SJCRH30 (cell line): ENCODE data around the gene PRIMPOL. TPM values are rescaled to one million over a fixed set of nuclear protein-coding genes. Genes with fewer than 3 reads are reported as not detected.
"Not testable (repeated sequence)": the region's sequence is repeated elsewhere in the genome, so short reads cannot be mapped to it uniquely, and the experiment has no call there.

Experiments used
- DNase-seq, 2 experiments: peaks; one replicate each; pipeline ENCODE4 v3.0.0-alpha.2; 2015 to 2020
- H3K27ac ChIP-seq: fragments of 250-450 bp; sonication (Bioruptor Pico); 2 replicates; pipeline ENCODE4 v1.5.1; 2020; ENCODE audit warnings: mild to moderate bottlenecking, moderate library complexity
- H3K27me3 ChIP-seq: fragments of 250-450 bp; sonication (Bioruptor Pico); 2 replicates; pipeline ENCODE4 v1.5.1; 2020; ENCODE audit warnings: mild to moderate bottlenecking, moderate library complexity
- H3K36me3 ChIP-seq: fragments of 250-450 bp; sonication (Bioruptor Pico); 2 replicates; pipeline ENCODE4 v1.5.1; 2020; ENCODE audit warnings: mild to moderate bottlenecking, moderate library complexity
- H3K4me1 ChIP-seq: fragments of 250-450 bp; sonication (Bioruptor Pico); 2 replicates; pipeline ENCODE4 v1.5.1; 2020; ENCODE audit warnings: mild to moderate bottlenecking, moderate library complexity
- H3K4me3 ChIP-seq: fragments of 250-450 bp; sonication (Bioruptor Pico); 2 replicates; pipeline ENCODE4 v1.5.1; 2020; ENCODE audit warnings: mild to moderate bottlenecking, moderate library complexity
- H3K9me3 ChIP-seq: fragments of 250-450 bp; sonication (Bioruptor Pico); replicated peaks from 2 replicates; pipeline ENCODE4 v1.5.1; 2020; ENCODE audit warnings: mild to moderate bottlenecking, moderate library complexity
- total RNA-seq: library from RNA; depleted of rRNA; stranded (reverse); fragments of >200 nt; shearing (Covaris generic); gene quantifications from 2 replicates; pipeline ENCODE4 v1.2.3, GENCODE V29; 2014; rRNA removed

Gene PRIMPOL, protein sequence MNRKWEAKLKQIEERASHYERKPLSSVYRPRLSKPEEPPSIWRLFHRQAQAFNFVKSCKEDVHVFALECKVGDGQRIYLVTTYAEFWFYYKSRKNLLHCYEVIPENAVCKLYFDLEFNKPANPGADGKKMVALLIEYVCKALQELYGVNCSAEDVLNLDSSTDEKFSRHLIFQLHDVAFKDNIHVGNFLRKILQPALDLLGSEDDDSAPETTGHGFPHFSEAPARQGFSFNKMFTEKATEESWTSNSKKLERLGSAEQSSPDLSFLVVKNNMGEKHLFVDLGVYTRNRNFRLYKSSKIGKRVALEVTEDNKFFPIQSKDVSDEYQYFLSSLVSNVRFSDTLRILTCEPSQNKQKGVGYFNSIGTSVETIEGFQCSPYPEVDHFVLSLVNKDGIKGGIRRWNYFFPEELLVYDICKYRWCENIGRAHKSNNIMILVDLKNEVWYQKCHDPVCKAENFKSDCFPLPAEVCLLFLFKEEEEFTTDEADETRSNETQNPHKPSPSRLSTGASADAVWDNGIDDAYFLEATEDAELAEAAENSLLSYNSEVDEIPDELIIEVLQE
- total RNA-seq, result 19.0 and 24.7 TPM in 2 replicates

DNA sequence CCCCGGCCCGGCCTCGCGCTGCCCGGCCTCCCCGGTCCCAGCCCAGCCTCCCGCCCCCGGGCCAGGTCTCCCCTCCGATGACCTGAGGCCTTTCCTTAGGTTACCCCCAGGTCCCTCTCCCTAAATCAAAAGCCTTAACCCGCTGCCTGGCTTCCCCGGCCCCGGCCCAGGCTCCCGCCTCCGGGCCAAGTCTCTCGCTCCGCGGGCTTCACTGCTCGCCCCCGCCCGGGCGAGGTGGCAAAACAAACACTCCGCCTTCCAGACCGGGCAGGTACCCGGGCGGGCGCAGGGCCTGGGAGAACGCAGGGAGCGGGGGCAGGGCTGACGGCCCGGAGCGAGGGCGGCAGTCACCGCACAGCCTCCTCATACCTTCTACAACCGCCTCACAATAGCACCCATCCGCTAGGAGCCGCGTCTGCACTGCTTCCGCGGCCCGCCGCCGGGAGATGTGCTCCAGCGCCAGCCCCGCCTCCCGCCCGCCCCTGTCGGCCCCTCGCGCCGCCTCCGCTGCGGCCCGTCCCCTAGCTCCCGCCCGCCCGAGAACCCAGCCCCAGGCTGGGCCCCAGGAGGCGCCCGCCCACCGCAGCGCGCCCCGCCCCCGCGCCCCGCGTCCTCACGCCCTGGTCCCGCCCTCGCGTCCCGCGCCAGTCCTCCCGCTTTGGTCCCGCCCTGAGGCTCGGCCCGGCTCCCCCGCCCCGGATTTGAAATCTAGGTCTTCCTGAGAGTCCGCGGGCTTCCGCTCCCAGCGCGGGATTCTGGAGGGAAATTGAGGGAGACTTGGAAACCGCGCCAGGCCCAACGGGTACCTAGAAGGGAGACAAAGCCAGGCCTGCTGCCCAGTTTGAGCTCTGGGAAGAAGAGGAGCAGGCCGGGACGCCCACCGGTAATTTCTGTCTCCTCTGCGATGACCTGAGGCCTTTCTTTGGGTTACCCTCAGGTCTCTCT, at the start of gene PRIMPOL, which contains the start of gene CASP3:
TSS of gene PRIMPOL (plus strand) at position 713 of the 945 bp plus-strand sequence. CDS start 7,403 bp downstream, outside the sequence.
TSS of gene CASP3 (minus strand) at position 422 of the 945 bp plus-strand sequence. CDS start 10,994 bp downstream, outside the sequence.
- peak; percentile 93 to 94 for DNase-seq
- peaks cover 12% of the 10 kb centered on the region for H3K4me1 ChIP-seq
- peak within 1 kb of the TSS; percentile 98 for H3K27ac ChIP-seq
- H3K36me3 ChIP-seq, result peaks cover 3% of the 10 kb centered on the region; the same call in 1 of the 2 replicates
- H3K4me3 ChIP-seq, result peak within 1 kb of the TSS; percentile 97
- H3K9me3 ChIP-seq, result no peaks in the 10 kb centered on the region
- H3K27me3 ChIP-seq, result no peaks in the 10 kb centered on the region

DNA sequence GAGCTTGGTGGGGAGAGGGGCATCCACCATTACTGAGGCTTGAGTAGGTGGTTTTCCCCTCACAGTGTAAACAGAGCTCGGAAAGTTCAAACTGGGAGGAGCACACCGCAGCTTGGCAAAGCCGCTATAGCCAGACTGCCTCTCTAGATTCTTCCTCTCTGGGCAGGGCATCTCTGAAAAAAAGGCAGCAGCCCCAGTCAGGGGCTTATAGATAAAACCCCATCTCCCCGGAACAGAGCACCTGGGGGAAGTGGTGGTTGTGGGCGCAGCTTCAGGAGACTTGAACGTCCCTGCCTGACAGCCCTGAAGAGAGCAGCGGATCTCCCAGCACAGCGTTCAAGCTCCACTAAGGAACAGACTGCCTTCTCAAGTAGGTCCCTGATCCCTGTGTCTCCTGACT, 48.6 kb upstream of the PRIMPOL start:
- H3K4me3 ChIP-seq, H3K4me1 ChIP-seq, DNase-seq, H3K27ac ChIP-seq, H3K27me3 ChIP-seq, H3K9me3 ChIP-seq, H3K36me3 ChIP-seq: not testable (repeated sequence)

DNA sequence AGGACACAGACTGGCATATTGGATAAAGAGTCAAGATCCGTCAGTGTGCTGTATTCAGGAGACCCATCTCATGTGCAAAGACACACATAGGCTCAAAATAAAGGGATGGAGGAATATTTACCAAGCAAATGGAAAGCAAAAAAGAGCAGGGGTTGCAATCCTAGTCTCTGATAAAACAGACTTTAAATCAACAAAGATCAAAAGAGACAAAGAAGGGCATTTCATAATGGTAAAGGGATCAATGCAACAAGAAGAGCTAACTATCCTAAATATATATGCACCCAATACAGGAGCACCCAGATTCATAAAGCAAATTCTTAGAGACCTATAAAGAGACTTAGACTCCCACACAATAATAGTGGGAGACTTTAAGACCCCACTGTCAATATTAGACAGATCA, 46.7 kb upstream of the PRIMPOL start:
- H3K9me3 ChIP-seq, H3K4me1 ChIP-seq, H3K4me3 ChIP-seq, H3K36me3 ChIP-seq, DNase-seq, H3K27me3 ChIP-seq, H3K27ac ChIP-seq: not testable (repeated sequence)

DNA sequence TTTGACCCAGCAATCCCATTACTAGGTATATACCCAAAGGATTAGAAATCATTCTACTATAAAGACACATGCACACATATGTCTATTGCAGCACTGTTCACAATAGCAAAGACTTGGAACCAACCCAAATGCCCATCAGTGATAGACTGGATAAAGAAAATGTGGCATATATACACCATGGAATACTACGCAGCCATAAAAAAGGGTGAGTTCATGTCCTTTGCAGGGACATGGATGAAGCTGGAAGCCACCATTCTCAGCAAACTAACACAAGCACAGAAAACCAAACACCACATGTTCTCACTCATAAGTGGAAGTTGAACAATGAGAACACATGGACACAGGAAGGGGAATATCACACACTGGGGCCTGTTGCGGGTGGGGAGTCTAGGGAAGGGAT, 42.1 kb upstream of the PRIMPOL start:
- H3K36me3 ChIP-seq, H3K27me3 ChIP-seq, DNase-seq, H3K4me3 ChIP-seq, H3K4me1 ChIP-seq, H3K27ac ChIP-seq, H3K9me3 ChIP-seq: not testable (repeated sequence)

DNA sequence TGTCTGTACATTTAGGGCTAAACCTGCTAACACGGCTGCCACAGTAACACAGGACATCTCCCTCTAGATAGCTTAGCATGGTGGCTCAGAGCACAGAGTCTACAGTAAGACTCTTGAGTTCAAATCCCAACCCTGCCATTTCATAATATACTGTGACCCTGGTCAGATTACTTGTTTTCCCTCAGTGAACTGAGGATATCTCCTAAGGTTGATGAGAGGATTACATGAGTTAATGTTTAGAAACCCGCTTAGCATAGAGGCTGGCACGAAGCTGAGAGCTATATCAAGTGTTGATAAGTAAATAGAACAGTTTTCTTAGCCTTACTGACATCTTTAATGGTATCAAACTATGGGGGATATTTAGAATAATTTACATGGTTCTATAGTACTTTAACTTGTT, 37.5 kb upstream of the PRIMPOL start:
- Histone ChIP-seq H3K4me3 (no peak overlapping the region), H3K27me3 (no peaks in the 10 kb centered on the region), H3K36me3 (no peaks in the 10 kb centered on the region), H3K27ac (no peak overlapping the region), H3K4me1 (no peaks in the 10 kb centered on the region), H3K9me3 (no peaks in the 10 kb centered on the region)
- DNase-seq, result no peak

DNA sequence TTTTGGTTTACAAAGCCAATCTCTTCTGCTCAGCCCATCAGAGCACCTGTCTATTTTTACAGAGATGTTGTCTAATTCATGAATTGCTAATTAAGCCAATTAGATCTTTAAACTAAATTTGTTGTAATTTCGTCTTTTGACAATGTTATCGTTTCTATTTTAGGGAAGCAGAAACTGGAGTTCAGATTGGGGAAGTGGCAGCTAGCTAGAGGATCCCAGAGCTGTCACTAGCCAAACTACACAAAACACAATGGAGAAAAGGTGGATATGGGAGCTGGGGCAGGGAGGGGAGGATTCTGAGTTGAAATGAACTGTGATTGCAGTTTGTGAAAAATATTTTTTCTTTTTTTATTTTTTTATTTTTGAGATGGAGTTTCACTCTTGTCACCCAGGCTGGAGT, 36.1 kb upstream of the PRIMPOL start:
- Histone ChIP-seq H3K4me1 (no peaks in the 10 kb centered on the region), H3K27ac (no peak overlapping the region), H3K4me3 (no peak overlapping the region), H3K36me3 (no peaks in the 10 kb centered on the region), H3K27me3 (no peaks in the 10 kb centered on the region), H3K9me3 (no peaks in the 10 kb centered on the region)
- no peak for DNase-seq

DNA sequence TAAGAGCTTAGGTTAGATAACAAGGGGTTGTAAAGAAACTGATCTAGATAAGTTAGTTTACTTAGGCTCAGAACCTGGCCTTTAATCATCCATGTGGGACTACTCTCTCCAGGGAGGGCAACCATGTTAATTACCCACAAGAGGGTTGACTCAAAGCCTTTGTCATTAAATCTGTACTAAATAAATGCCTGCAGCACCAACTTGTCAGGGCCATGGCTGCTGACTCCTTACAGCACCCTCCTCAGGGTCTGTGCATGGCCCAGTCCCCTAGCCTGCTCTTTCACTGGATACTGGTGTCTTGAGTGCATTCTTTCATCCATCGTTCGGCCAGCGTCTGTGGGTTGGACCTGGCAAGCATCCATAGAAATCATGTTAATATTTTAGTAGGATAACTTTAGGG, 35.0 kb upstream of the PRIMPOL start:
- Histone ChIP-seq H3K4me3 (no peak overlapping the region), H3K4me1 (no peaks in the 10 kb centered on the region), H3K36me3 (no peaks in the 10 kb centered on the region), H3K27ac (no peak overlapping the region), H3K9me3 (no peaks in the 10 kb centered on the region), H3K27me3 (no peaks in the 10 kb centered on the region)
- no peak for DNase-seq

DNA sequence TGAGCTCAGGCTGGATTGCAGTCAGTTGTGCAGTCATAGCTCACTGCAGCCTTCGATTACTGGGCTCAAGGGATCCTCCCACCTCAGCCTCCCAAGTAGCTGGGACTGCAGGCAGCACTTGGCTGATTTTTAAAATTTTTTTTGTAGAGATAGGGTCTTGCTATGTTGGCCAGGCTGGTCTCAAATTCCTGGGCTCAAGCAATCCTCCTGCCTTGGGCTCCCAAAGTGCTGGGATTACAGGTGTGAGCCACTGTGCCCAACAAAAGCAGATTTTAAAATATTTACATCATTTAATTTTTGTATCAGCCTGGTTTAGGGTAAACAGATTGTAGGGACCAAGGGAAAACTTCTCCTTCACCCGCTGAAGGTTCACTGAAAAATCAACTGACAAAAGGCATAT, 33.4 kb upstream of the PRIMPOL start:
- H3K27ac ChIP-seq, H3K27me3 ChIP-seq, H3K9me3 ChIP-seq, H3K36me3 ChIP-seq, H3K4me1 ChIP-seq, DNase-seq, H3K4me3 ChIP-seq: not testable (repeated sequence)

DNA sequence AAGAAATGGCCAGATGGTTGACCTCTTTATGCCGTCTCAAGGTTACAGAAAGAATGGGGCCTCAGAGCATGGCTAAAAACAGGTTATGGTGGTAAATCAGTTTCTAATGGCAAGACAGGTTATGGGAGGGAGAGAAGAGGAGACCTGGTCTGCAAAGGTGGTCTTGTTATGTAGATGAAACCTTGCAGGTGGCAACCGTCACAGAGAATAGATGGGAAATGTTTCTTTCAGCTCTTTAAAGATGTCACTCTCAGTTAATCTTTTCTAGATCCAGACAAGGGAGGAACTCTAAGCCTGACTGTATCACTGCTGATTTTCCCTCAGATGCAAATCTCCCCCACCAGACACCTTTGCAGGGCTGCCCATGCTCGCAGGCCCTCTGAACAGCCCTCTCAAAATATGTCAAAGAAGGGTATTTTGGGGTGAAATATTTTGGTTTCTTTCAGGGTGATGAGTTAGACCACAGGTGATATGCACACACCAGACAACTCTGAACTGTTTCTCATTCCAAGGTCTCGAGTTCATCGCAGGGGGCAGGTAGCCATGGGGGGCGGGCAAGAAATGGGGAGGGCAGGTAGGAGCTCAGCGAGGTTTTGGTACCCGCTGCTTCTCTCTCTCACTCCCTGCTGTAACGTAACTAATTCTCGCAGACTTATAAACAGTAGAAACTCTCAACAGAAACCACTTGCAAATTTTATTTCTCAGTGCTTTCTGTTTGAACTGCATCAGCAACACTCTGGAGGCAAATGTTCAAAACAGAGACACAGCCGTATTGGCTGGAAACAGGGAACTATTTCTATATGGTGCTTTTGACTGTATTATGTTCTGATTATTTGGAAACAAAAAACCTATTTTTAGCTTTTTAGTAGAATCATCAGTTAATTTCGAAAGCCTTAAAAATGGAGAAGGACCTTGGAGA, 32.6 kb upstream of the PRIMPOL start:
- Histone ChIP-seq H3K4me3 (no peak overlapping the region), H3K4me1 (no peaks in the 10 kb centered on the region), H3K27me3 (no peaks in the 10 kb centered on the region), H3K36me3 (no peaks in the 10 kb centered on the region), H3K27ac (no peak overlapping the region), H3K9me3 (no peaks in the 10 kb centered on the region)
- DNase-seq, result no peak

DNA sequence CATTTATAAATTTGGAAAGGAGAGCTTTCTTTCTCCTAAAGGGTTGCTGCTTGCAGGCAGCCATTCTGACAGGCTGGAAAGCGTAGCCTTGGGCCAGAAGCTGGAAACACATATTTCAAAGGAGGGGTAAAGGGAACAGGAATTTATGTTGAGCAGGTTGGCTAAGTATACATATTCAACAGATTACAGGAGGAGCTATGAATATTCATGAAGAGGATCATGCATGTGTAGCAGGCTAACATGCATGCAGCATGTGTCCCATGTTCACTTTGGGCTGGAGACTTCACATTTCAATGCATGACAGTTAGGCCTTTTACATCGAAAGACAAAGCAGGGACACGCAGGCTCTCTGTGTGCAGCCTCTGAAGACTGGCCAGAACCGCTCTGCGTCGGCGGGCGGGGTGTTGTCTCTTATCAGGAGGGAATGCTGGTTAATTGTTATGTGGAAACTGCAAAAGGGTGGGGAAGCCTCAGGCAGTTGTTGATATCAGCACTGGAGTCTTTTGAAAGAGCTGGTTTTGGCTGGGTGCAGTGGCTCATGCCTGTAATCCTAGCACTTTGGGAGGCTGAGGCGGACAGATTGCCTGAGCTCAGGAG, 31.8 kb upstream of the PRIMPOL start:
- Histone ChIP-seq H3K27me3 (no peaks in the 10 kb centered on the region), H3K36me3 (no peaks in the 10 kb centered on the region), H3K27ac (no peak overlapping the region), H3K4me1 (no peaks in the 10 kb centered on the region), H3K4me3 (no peak overlapping the region), H3K9me3 (no peaks in the 10 kb centered on the region)
- no peak for DNase-seq

DNA sequence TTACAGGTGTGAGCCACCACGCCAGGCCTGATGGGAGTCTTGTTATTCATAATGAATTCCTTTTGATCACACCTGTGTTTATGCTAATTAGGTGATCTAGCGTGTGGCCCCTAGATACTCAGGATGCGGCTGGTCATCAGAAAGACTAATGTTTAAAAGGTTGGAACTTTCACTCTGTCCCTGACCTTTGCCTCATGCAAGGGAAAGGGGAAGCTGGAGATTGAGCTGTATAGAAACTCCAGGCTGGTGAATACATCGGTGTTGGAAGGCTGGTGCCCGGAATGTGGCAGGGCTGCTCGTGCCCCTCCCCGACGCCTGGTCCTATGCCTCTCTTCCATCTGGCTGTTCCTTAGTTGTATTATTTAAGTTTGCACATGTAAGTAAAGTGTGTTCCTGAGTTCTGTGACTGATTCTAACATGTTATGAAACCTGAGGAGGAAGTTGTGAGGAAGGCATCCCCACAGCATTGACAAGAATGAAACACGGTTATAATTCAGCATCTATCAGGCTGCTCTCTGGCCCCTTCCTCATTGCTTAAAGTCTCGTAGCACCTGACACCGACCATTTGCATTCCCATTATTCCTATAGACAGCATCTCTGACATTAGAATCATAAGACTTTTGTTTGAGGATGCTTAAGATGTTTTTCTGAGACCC, 29.2 kb upstream of the PRIMPOL start:
- no peaks in the 10 kb centered on the region for H3K4me1 ChIP-seq

DNA sequence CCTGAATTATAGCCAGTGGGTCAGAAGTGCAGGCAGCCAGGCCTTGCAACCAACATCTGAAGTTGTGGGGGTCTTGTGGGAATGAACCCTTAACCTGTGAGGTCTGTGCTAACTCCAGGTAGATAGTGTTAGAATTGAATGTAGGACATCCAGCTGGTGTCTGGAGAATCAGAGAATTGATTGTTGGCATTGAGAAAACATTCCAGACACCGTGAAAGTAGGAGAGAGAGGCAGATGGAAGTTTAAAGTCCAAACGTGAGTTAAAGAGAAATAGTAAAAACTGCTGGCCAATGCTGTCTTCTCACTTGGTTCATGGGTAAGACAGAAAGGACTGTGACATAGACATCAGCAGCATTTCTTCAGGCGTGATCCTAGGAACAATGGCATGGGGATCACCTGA, 28.0 kb upstream of the PRIMPOL start:
- Histone ChIP-seq H3K4me3 (no peak overlapping the region), H3K27ac (no peak overlapping the region), H3K27me3 (no peaks in the 10 kb centered on the region), H3K4me1 (no peaks in the 10 kb centered on the region), H3K9me3 (no peaks in the 10 kb centered on the region), H3K36me3 (no peaks in the 10 kb centered on the region)
- DNase-seq, result no peak

More for the DNA sequence above, 29.2 kb upstream of the PRIMPOL start:
- Histone ChIP-seq H3K4me3 (no peak overlapping the region), H3K36me3 (no peaks in the 10 kb centered on the region), H3K27me3 (no peaks in the 10 kb centered on the region), H3K27ac (no peak overlapping the region), H3K9me3 (no peaks in the 10 kb centered on the region)
- no peak for DNase-seq

DNA sequence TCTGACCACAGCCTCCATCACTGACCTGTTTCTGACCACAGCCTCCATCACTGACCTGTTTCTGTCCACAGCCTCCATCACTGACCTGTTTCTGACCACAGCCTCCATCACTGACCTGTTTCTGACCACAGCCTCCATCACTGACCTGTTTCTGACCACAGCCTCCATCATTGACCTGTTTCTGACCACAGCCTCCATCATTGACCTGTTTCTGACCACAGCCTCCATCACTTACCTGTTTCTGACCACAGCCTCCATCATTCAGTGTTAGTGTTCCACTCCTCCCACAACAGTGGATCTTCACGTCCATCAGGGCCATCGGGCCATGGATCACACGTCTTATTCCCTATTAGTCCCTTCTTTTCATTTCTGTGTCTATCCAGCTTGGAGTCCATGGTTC, 25.0 kb upstream of the PRIMPOL start:
- not testable (repeated sequence) for H3K9me3 ChIP-seq, H3K36me3 ChIP-seq, H3K4me1 ChIP-seq, H3K4me3 ChIP-seq, DNase-seq, H3K27me3 ChIP-seq, H3K27ac ChIP-seq
